GM23338 (cell line): Measurements from ENCODE around the gene GPC6. TPM values are rescaled to one million over a fixed set of nuclear protein-coding genes. Genes with fewer than 3 reads are reported as not detected.

Source experiments
- ATAC-seq: fragments of 200-7000 bp; cut with Tn5 transposase; 3 replicates; pipeline ENCODE4 v1.9.1; 2020
- DNase-seq: peaks from one replicate; pipeline ENCODE4 v3.0.0-alpha.2; 2015; ENCODE audit warnings: low spot score
- H2AFZ ChIP-seq: fragments of 200-600 bp; sonication (generic); 2 replicates; pipeline ENCODE4 v1.8.0; 2016; ENCODE audit warnings: antibody characterized with exemption, mild to moderate bottlenecking, moderate library complexity
- H3F3A ChIP-seq: fragments of 200-600 bp; sonication (generic); replicated peaks from 2 replicates; pipeline ENCODE4 v1.8.0; 2017; ENCODE audit warnings: antibody characterized with exemption, mixed run types, low read depth
- H3K27ac ChIP-seq: fragments of 200-600 bp; sonication (generic); 2 replicates; pipeline ENCODE4 v1.6.1; 2016; ENCODE audit warnings: low read depth
- H3K27me3 ChIP-seq: fragments of 200-600 bp; sonication (generic); 2 replicates; pipeline ENCODE4 v1.8.0; 2016; ENCODE audit warnings: mild to moderate bottlenecking, mixed run types, moderate library complexity; ENCODE audit not compliant: insufficient read depth
- H3K36me3 ChIP-seq: fragments of 200-600 bp; sonication (generic); 2 replicates; pipeline ENCODE4 v1.8.0; 2016; ENCODE audit warnings: mild to moderate bottlenecking; ENCODE audit not compliant: insufficient read depth
- H3K4me1 ChIP-seq: fragments of 200-600 bp; sonication (generic); 2 replicates; pipeline ENCODE4 v1.8.0; 2016; ENCODE audit warnings: mild to moderate bottlenecking, moderate library complexity; ENCODE audit not compliant: insufficient read depth
- H3K4me2 ChIP-seq: fragments of 200-600 bp; sonication (generic); 2 replicates; pipeline ENCODE4 v1.7.1; 2017; ENCODE audit warnings: mixed run types
- H3K4me3 ChIP-seq: fragments of 200-600 bp; sonication (generic); 2 replicates; pipeline ENCODE4 v1.6.1; 2016; ENCODE audit warnings: mixed run types
- H3K79me2 ChIP-seq: fragments of 200-600 bp; sonication (generic); replicated peaks from 2 replicates; pipeline ENCODE4 v1.8.0; 2017; ENCODE audit warnings: mild to moderate bottlenecking; ENCODE audit not compliant: insufficient read depth
- H3K9me2 ChIP-seq: fragments of 200-600 bp; sonication (generic); 2 replicates; pipeline ENCODE4 v1.8.0; 2017; ENCODE audit not compliant: insufficient read depth
- H4K20me1 ChIP-seq: fragments of 200-600 bp; sonication (generic); replicated peaks from 2 replicates; pipeline ENCODE4 v1.8.0; 2017; ENCODE audit warnings: mild to moderate bottlenecking; ENCODE audit not compliant: insufficient read depth
- H3K27ac Mint-ChIP-seq: 2 replicates; pipeline ENCODE4 v1.8.0; 2020; ENCODE audit warnings: inconsistent platforms, mild to moderate bottlenecking, moderate library complexity, mixed read lengths
- H3K27me3 Mint-ChIP-seq: 3 replicates; pipeline ENCODE4 v1.8.0; 2022; ENCODE audit warnings: low read depth, mild to moderate bottlenecking, moderate library complexity, mixed read lengths, inconsistent platforms; ENCODE audit not compliant: insufficient read depth, poor library complexity
- H3K36me3 Mint-ChIP-seq: 3 replicates; pipeline ENCODE4 v1.8.0; 2021; ENCODE audit warnings: low read depth, mild to moderate bottlenecking, inconsistent platforms, moderate library complexity, mixed read lengths
- H3K4me1 Mint-ChIP-seq: 3 replicates; pipeline ENCODE4 v1.8.0; 2020; ENCODE audit warnings: mild to moderate bottlenecking, inconsistent platforms, mixed read lengths
- H3K4me3 Mint-ChIP-seq: 3 replicates; pipeline ENCODE4 v1.8.0; 2021; ENCODE audit warnings: moderate library complexity, mild to moderate bottlenecking, inconsistent platforms, mixed read lengths
- H3K9me3 Mint-ChIP-seq: 3 replicates; pipeline ENCODE4 v1.8.0; 2020; ENCODE audit warnings: moderate library complexity, mild to moderate bottlenecking, inconsistent platforms, mixed read lengths
- CREB1 ChIP-seq: fragments of 250-450 bp; sonication (Bioruptor Pico); IDR thresholded peaks from 2 replicates; pipeline ENCODE4 v1.5.0; 2020; ENCODE audit warnings: low read depth, mild to moderate bottlenecking, moderate library complexity
- EZH2 ChIP-seq: fragments of 200-600 bp; sonication (generic); IDR thresholded peaks from one replicate; pipeline ENCODE4 v1.8.0; 2017; ENCODE audit warnings: antibody characterized with exemption, mild to moderate bottlenecking, low read depth; ENCODE audit not compliant: unreplicated experiment
- EZH2phosphoT487 ChIP-seq: fragments of 200-600 bp; sonication (generic); IDR thresholded peaks from one replicate; pipeline ENCODE4 v1.8.1; 2018; ENCODE audit warnings: antibody characterized with exemption; ENCODE audit not compliant: unreplicated experiment
- NANOG ChIP-seq: IDR thresholded peaks from 2 replicates; pipeline ENCODE4 v1.6.1; 2016; ENCODE audit warnings: antibody characterized with exemption, borderline replicate concordance
- POLR2AphosphoS5 ChIP-seq: IDR thresholded peaks from 2 replicates; pipeline ENCODE4 v1.6.1; 2016; ENCODE audit warnings: antibody characterized with exemption, low read depth
- REST ChIP-seq: IDR thresholded peaks from one replicate; pipeline ENCODE4 v1.6.1; 2018; ENCODE audit warnings: antibody characterized with exemption; ENCODE audit not compliant: unreplicated experiment
- STAT1 ChIP-seq: IDR thresholded peaks from one replicate; pipeline ENCODE4 v1.6.1; 2016; ENCODE audit warnings: antibody characterized with exemption; ENCODE audit not compliant: unreplicated experiment
- ZNF114 ChIP-seq: fragments of 250-450 bp; sonication (Bioruptor Pico); IDR thresholded peaks from 2 replicates; pipeline ENCODE4 v1.5.0; 2020; ENCODE audit warnings: mild to moderate bottlenecking, moderate library complexity
- ZNF331 ChIP-seq: fragments of 250-450 bp; sonication (Bioruptor Pico); IDR thresholded peaks from 2 replicates; pipeline ENCODE4 v1.5.0; 2020; ENCODE audit warnings: low read depth, mild to moderate bottlenecking, moderate library complexity
- polyA plus RNA-seq: library from polyadenylated mRNA; unstranded; fragments of >200 nt; fragmentation: Nextera tagmentation; extraction: Ambion mirVana; gene quantifications from 2 replicates; pipeline ENCODE4 v1.2.1, GENCODE V29; 2016
- total RNA-seq: library from RNA; depleted of rRNA; stranded (reverse); fragments of >200 nt; shearing (Covaris generic); gene quantifications from 2 replicates; pipeline ENCODE4 v1.2.3, GENCODE V29; 2014
- TF ChIP-seq, protein P1 (sequence below), 2 experiments: fragments of 200-600 bp in 1 of 2; sonication (generic) in 1 of 2; conservative IDR thresholded peaks; 2 replicates each; pipeline versions ENCODE4 v1.5.1 to v1.6.1; 2016 to 2017; ENCODE audit warnings: antibody characterized with exemption in 2 of 2, low read depth in 2 of 2, mild to moderate bottlenecking in 2 of 2, moderate library complexity in 1 of 2
- TF ChIP-seq, protein P2 (sequence below): IDR thresholded peaks from 2 replicates; pipeline ENCODE4 v1.6.1; 2016; ENCODE audit warnings: antibody characterized with exemption

GPC6 gene
- total and polyA plus RNA-seq, 2 experiments from 2014 or later, result 6.4 to 28.6 TPM

- TF ChIP-seq, protein P1, sequence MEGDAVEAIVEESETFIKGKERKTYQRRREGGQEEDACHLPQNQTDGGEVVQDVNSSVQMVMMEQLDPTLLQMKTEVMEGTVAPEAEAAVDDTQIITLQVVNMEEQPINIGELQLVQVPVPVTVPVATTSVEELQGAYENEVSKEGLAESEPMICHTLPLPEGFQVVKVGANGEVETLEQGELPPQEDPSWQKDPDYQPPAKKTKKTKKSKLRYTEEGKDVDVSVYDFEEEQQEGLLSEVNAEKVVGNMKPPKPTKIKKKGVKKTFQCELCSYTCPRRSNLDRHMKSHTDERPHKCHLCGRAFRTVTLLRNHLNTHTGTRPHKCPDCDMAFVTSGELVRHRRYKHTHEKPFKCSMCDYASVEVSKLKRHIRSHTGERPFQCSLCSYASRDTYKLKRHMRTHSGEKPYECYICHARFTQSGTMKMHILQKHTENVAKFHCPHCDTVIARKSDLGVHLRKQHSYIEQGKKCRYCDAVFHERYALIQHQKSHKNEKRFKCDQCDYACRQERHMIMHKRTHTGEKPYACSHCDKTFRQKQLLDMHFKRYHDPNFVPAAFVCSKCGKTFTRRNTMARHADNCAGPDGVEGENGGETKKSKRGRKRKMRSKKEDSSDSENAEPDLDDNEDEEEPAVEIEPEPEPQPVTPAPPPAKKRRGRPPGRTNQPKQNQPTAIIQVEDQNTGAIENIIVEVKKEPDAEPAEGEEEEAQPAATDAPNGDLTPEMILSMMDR (conservative IDR thresholded peaks at IDR 0.05; ENCODE audit: low read depth in 2 of 2), result no peak
- no peak for TF ChIP-seq CREB1 (CRISPR knock-in tag)
- TF ChIP-seq REST, result no peak
- TF ChIP-seq POLR2AphosphoS5, result no peak
- no peak for TF ChIP-seq ZNF114 (CRISPR knock-in tag)
- no peak for TF ChIP-seq STAT1
- TF ChIP-seq, protein P2, sequence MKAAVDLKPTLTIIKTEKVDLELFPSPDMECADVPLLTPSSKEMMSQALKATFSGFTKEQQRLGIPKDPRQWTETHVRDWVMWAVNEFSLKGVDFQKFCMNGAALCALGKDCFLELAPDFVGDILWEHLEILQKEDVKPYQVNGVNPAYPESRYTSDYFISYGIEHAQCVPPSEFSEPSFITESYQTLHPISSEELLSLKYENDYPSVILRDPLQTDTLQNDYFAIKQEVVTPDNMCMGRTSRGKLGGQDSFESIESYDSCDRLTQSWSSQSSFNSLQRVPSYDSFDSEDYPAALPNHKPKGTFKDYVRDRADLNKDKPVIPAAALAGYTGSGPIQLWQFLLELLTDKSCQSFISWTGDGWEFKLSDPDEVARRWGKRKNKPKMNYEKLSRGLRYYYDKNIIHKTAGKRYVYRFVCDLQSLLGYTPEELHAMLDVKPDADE, result no peak
- no peak for TF ChIP-seq ZNF331 (CRISPR knock-in tag)
- no peak for TF ChIP-seq NANOG
- TF ChIP-seq EZH2, result no peak
- no peak for TF ChIP-seq EZH2phosphoT487
Measured at GRCh38 chr13:93903909-93904308, 677.3 kb downstream of the GPC6 start (continued).

DNA sequence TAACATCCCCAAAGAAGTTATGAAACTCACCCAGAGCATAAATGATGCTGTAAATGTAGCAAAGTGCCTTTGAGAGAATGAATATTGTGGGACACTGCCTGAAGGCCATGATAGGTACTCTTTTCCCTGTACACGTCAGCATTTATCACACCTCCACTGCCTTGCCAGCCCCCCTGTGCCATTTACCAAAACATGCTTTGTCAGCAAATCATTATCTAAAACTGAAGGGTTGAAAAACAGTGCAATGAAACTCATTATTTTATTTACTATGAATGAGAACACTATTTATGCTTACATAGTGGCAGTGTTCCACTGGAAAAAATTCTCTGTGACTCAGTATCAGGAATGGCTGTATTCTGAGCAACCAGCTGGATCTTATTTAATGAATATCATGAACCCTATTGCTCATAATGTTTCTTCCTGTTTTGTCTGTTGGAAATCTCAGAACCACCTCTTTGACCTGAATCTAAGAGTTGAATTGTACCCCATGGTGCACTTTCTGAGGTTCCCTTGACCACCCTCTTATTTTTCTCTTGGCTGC, 688.7 kb downstream of the GPC6 start:
- no peaks in the 10 kb centered on the region for H3K79me2 ChIP-seq
- no peak overlapping the region for H3K4me2 ChIP-seq
- H3K27me3 Mint-ChIP-seq, result no peaks in the 10 kb centered on the region
- no peaks in the 10 kb centered on the region for H3K36me3 Mint-ChIP-seq
- no peaks in the 10 kb centered on the region for H3K9me2 ChIP-seq
- H4K20me1 ChIP-seq, result no peaks in the 10 kb centered on the region
- ATAC-seq, result no peak
- H3K4me3 Mint-ChIP-seq, result no peak overlapping the region
- no peaks in the 10 kb centered on the region for H3F3A ChIP-seq
- H3K4me3 ChIP-seq, result no peak overlapping the region
- no peaks in the 10 kb centered on the region; the same call in 1 of the 2 replicates for H3K4me1 ChIP-seq
- TF ChIP-seq EZH2phosphoT487 (no peak), EZH2 (no peak), ZNF114 (CRISPR knock-in tag) (no peak), STAT1 (no peak)
- TF ChIP-seq, protein P2, result no peak
- no peaks in the 10 kb centered on the region for H3K9me3 Mint-ChIP-seq
- no peaks in the 10 kb centered on the region for H3K27me3 ChIP-seq
- no peak for DNase-seq
- H2AFZ ChIP-seq, result no peak overlapping the region
- 0 out of 3 replicates have a peak, but pooled peaks cover 2% of the 10 kb centered on the region for H3K4me1 Mint-ChIP-seq
- no peaks in the 10 kb centered on the region for H3K36me3 ChIP-seq
- peak overlapping the region; percentile 66 for H3K27ac Mint-ChIP-seq
- no peak overlapping the region for H3K27ac ChIP-seq
